Measurements from ENCODE around the gene ZBTB5.

ZBTB5 gene

GRCh38 chr9:37412431-37413151 lies 52.7 kb downstream of the ZBTB5 start:
- TF ChIP-seq, protein P1, sequence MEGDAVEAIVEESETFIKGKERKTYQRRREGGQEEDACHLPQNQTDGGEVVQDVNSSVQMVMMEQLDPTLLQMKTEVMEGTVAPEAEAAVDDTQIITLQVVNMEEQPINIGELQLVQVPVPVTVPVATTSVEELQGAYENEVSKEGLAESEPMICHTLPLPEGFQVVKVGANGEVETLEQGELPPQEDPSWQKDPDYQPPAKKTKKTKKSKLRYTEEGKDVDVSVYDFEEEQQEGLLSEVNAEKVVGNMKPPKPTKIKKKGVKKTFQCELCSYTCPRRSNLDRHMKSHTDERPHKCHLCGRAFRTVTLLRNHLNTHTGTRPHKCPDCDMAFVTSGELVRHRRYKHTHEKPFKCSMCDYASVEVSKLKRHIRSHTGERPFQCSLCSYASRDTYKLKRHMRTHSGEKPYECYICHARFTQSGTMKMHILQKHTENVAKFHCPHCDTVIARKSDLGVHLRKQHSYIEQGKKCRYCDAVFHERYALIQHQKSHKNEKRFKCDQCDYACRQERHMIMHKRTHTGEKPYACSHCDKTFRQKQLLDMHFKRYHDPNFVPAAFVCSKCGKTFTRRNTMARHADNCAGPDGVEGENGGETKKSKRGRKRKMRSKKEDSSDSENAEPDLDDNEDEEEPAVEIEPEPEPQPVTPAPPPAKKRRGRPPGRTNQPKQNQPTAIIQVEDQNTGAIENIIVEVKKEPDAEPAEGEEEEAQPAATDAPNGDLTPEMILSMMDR (IDR thresholded peaks at IDR 0.05; ENCODE audit: insufficient read depth, low read depth, low read length, missing control alignments): no peak
- peak; percentile 71 for DNase-seq (ENCODE audit: low read depth)
- H3K4me3 ChIP-seq (ENCODE audit: low read depth, low read length): peak overlapping the region; percentile 58

DNA sequence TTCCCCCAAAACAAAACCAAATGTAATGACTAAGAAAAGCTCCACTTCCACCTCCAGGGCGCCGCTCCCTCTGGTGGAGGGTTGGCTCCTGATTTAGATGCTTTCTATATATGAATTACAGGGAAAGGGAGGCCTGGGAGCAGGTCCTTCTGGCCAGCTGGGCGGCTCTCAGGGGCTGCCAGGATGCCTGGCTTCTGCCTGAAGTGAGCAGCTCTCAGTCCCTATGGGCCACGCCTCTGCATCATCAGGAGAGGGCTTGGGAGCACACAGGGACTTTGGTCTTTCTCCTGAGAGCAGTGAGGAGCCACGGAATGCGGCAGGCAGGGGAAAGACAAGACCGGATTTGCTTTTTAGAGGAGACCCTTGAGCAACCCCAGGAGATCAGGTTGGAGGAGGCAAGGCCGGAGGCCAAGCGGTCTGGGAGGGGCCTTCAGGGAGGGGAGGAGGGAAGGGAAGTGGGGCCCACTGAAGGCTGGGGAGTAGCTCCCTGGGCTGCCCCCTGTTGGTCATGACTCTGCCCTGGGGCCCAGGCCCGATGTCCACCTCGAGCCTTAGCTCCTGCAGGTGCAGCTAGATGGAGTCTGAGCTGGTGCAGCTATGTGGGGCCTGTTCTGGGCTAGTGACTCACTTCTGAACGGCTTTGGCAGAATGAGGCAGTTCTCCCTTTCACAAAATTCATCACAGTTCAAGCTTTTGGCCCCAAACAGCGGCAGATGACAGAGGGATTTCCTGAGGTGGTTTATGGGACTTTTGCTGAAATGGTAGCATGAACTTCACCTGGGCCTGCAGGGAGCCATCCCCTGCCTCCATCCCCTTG lies 54.1 kb downstream of the ZBTB5 start:
- peak overlapping the region; percentile 58 for H3K4me3 ChIP-seq (ENCODE audit: low read depth, low read length)
- peak; percentile 95 for DNase-seq (ENCODE audit: low read depth)
- TF ChIP-seq, protein P1 (IDR thresholded peaks at IDR 0.05; ENCODE audit: insufficient read depth, low read depth, low read length, missing control alignments): peak; percentile 74

DNA sequence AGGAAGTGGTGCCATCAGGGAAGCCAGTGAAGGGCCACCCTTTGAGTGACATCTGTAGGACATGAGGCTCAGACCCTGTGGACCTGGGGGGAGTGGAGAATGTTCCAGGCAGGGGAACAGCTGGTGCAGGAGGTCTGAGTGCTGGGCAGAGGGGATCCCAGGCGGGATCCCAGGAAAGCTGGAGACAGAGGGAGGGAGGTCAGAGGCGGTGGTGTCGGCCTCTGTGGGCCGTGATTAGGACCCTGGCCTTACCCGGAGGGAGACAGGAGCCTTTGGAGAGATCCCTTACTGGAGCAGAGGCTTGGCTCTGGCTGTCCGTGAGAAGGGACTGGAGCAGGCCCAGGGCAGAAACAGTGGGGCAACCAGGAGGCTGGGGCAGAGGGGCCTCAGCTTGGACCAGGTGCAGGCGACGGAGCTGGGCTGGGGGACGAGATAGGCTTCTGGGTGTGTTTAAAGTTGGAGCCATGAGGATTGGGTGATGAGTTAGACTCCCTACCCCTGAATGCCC lies 54.8 kb downstream of the ZBTB5 start:
- DNase-seq (ENCODE audit: low read depth): peak; percentile 59
- peak overlapping the region; percentile 58 for H3K4me3 ChIP-seq (ENCODE audit: low read depth, low read length)
- TF ChIP-seq, protein P1 (IDR thresholded peaks at IDR 0.05; ENCODE audit: insufficient read depth, low read depth, low read length, missing control alignments): no peak

GRCh38 chr9:37408933-37409710 lies 56.1 kb downstream of the ZBTB5 start:
- peak overlapping the region; percentile 59 for H3K4me3 ChIP-seq (ENCODE audit: low read depth, low read length)
- TF ChIP-seq, protein P1 (IDR thresholded peaks at IDR 0.05; ENCODE audit: insufficient read depth, low read depth, low read length, missing control alignments): peak; percentile 14
- peak; percentile 100 for DNase-seq (ENCODE audit: low read depth)

- TF ChIP-seq, protein P1 (IDR thresholded peaks at IDR 0.05; ENCODE audit: insufficient read depth, low read depth, low read length, missing control alignments): peak; percentile 29
- peak; percentile 67 for DNase-seq (ENCODE audit: low read depth)
- peak overlapping the region; percentile 59 for H3K4me3 ChIP-seq (ENCODE audit: low read depth, low read length)
These were observed 57.8 kb downstream of the ZBTB5 start for GRCh38 chr9:37407468-37407867.

DNA sequence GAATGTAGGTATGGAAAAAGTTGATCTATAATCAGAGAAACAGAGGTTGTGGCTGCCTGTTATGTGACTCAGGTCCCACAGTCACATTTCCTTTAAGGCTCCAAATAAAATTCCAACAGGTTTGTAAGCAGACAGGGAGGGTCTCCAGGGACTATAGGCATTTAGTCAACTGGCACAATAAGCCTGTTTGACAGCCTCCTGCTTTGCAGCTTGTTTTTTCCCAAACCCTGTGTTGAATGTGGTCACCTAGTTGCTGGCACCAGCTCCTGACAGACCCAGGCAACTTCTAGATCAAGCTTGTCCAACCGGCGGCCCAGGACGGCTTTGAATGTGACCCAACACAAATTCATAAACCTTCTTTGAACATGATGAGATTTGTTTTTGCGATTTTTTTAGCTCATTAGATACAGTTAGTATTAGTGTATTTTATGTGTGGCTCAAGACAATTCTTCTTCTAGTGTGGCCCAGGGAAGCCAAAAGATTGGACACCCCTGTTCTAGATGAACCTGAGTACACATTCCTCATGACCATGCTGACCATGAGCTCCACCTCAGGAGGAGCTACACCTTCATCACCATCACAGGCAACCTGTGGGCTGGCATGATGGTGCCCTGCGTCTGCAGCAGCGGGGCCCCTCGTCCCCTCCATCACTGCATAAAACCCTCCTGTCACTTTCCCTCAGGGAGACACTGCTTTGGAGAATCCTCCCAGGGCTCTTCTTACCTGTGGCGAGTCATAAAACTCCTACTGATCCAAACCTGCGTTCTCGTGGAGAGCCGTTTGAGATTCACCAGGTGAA lies 58.4 kb downstream of the ZBTB5 start:
- DNase-seq (ENCODE audit: low read depth): peak; percentile 59
- TF ChIP-seq, protein P1 (IDR thresholded peaks at IDR 0.05; ENCODE audit: insufficient read depth, low read depth, low read length, missing control alignments): no peak
- peak overlapping the region; percentile 59 for H3K4me3 ChIP-seq (ENCODE audit: low read depth, low read length)
